Measurements from ENCODE around the gene VPS54.

GRCh38 chr2:63851691-63852311 lies 167.4 kb downstream of the VPS54 start:
- no peak for TF ChIP-seq CTCF (IDR thresholded peaks at IDR 0.05)
- TF ChIP-seq POLR2A (IDR thresholded peaks at IDR 0.05): no peak
